Measurements from ENCODE around the gene CEP170B. TPM values are rescaled to one million over a fixed set of nuclear protein-coding genes. Genes with fewer than 3 reads are reported as not detected.

Gene CEP170B
- total and polyA plus RNA-seq, 2 donors (not counting 1 experiment from before 2014, with no cell fraction given), result 0.16 to 0.59 TPM

GRCh38 chr14:104821971-104822608, 43.0 kb upstream of the CEP170B start:
- H3K27me3 ChIP-seq (replicated peaks in 1 of 4; ENCODE audit: control extremely low read depth in 1 of 4, control insufficient read depth in 3 of 4, insufficient read depth in 4 of 4, low read length in 3 of 4), result peaks cover 0 to 16% (median 7%) of the 10 kb centered on the region in 4 experiments
- Mint-ChIP-seq H3K9me3 (ENCODE audit: insufficient read depth) (peaks cover 6% of the 10 kb centered on the region), H3K4me1 (peaks cover 21% of the 10 kb centered on the region), H3K4me3 (no peak overlapping the region), H3K27me3 (peaks cover 10% of the 10 kb centered on the region), H3K27ac (no peak overlapping the region)
- H3K4me3 ChIP-seq (ENCODE audit: control extremely low read depth in 1 of 5, extremely low read depth in 1 of 5, insufficient read depth in 1 of 5, low read depth in 2 of 5, low read length in 4 of 5), result no peak overlapping the region
- peaks cover 11 to 13% of the 10 kb centered on the region in 2 donors for H3K4me1 ChIP-seq (ENCODE audit: control insufficient read depth in 2 of 2, insufficient read depth in 2 of 2, low read length in 2 of 2)
- no peak for ATAC-seq (ENCODE audit: low read depth)
- WGBS (ENCODE audit: insufficient coverage), result 95% methylated on average over 26 of the region's 27 CpGs
- CTCF ChIA-PET, result interaction anchor here (0.7 to 1.5 kb wide), 2 partner anchors 53 to 54 kb away, joined by 3 to 7 read pairs; no protein-coding TSS in a partner anchor
- H2AFZ ChIP-seq (ENCODE audit: insufficient read depth, low read depth, low read length, poor library complexity, severe bottlenecking), result no peak overlapping the region
- H3K9ac ChIP-seq (ENCODE audit: low read length), result no peak overlapping the region
- peaks cover 0 to 21% (median 0%) of the 10 kb centered on the region in 3 donors for H3K9me3 ChIP-seq (ENCODE audit: control extremely low read depth in 1 of 3, control insufficient read depth in 2 of 3, insufficient read depth in 1 of 3, low read length in 2 of 3)
- DNase-seq, result no peak
- no peaks in the 10 kb centered on the region for H4K20me1 ChIP-seq (ENCODE audit: control insufficient read depth, insufficient read depth, low read length, poor library complexity, severe bottlenecking)
- H3K4me2 ChIP-seq (replicated peaks; ENCODE audit: low read depth, low read length, poor library complexity, severe bottlenecking), result no peak overlapping the region
- no peaks in the 10 kb centered on the region for H3K79me2 ChIP-seq (ENCODE audit: control insufficient read depth, insufficient read depth, low read length)
- POLR2A ChIA-PET, result no interaction called here
- intact Hi-C loops (cut with micrococcal nuclease), result no loop called here
- TF ChIP-seq CTCF (IDR thresholded peaks at IDR 0.05), result no peak
- TF ChIP-seq EZH2 (IDR thresholded peaks at IDR 0.05; ENCODE audit: borderline replicate concordance, insufficient read depth, low read depth, low read length, poor library complexity, severe bottlenecking), result no peak
- no peak overlapping the region for H3K27ac ChIP-seq (ENCODE audit: low read length in 2 of 2)
- no peaks in the 10 kb centered on the region for H3K36me3 ChIP-seq (replicated peaks in 1 of 2; ENCODE audit: control extremely low read depth in 1 of 2, control insufficient read depth in 1 of 2, extremely low read depth in 1 of 2, insufficient read depth in 2 of 2, low read length in 1 of 2)

- intact Hi-C loops (cut with micrococcal nuclease), result no loop called here
- Mint-ChIP-seq H3K4me1 (peaks cover 29% of the 10 kb centered on the region), H3K27ac (no peak overlapping the region), H3K27me3 (peaks cover 10% of the 10 kb centered on the region), H3K4me3 (no peak overlapping the region), H3K9me3 (ENCODE audit: insufficient read depth) (peaks cover 6% of the 10 kb centered on the region)
- peaks cover 0 to 19% (median 0%) of the 10 kb centered on the region in 3 donors for H3K9me3 ChIP-seq (ENCODE audit: control extremely low read depth in 1 of 3, control insufficient read depth in 2 of 3, insufficient read depth in 1 of 3, low read length in 2 of 3)
- no peak overlapping the region for H3K4me3 ChIP-seq (ENCODE audit: control extremely low read depth in 1 of 5, extremely low read depth in 1 of 5, insufficient read depth in 1 of 5, low read depth in 2 of 5, low read length in 4 of 5)
- H3K4me2 ChIP-seq (replicated peaks; ENCODE audit: low read depth, low read length, poor library complexity, severe bottlenecking), result no peak overlapping the region
- no peak overlapping the region for H2AFZ ChIP-seq (ENCODE audit: insufficient read depth, low read depth, low read length, poor library complexity, severe bottlenecking)
- peaks cover 0 to 21% (median 10%) of the 10 kb centered on the region in 4 experiments for H3K27me3 ChIP-seq (replicated peaks in 1 of 4; ENCODE audit: control extremely low read depth in 1 of 4, control insufficient read depth in 3 of 4, insufficient read depth in 4 of 4, low read length in 3 of 4)
- no peaks in the 10 kb centered on the region for H3K79me2 ChIP-seq (ENCODE audit: control insufficient read depth, insufficient read depth, low read length)
- POLR2A ChIA-PET, result no interaction called here
- H3K4me1 ChIP-seq (ENCODE audit: control insufficient read depth in 2 of 2, insufficient read depth in 2 of 2, low read length in 2 of 2), result peaks cover 19 to 21% of the 10 kb centered on the region in 2 donors
- ATAC-seq (ENCODE audit: low read depth), result no peak
- CTCF ChIA-PET, result no interaction called here
- H3K27ac ChIP-seq (ENCODE audit: low read length in 2 of 2), result no peak overlapping the region
- TF ChIP-seq CTCF (IDR thresholded peaks at IDR 0.05) (no peak), EZH2 (IDR thresholded peaks at IDR 0.05; ENCODE audit: borderline replicate concordance, insufficient read depth, low read depth, low read length, poor library complexity, severe bottlenecking) (no peak)
- H3K36me3 ChIP-seq (replicated peaks in 1 of 2; ENCODE audit: control extremely low read depth in 1 of 2, control insufficient read depth in 1 of 2, extremely low read depth in 1 of 2, insufficient read depth in 2 of 2, low read length in 1 of 2), result no peaks in the 10 kb centered on the region
- no peak overlapping the region for H3K9ac ChIP-seq (ENCODE audit: low read length)
- no peak for DNase-seq
- 92% methylated on average over 20 of the region's 22 CpGs for WGBS (ENCODE audit: insufficient coverage)
- no peaks in the 10 kb centered on the region for H4K20me1 ChIP-seq (ENCODE audit: control insufficient read depth, insufficient read depth, low read length, poor library complexity, severe bottlenecking)
Measured at GRCh38 chr14:104822821-104823615, 42.0 kb upstream of the CEP170B start.
